ENCODE measurements around the gene MAD1L1. TPM values are rescaled to one million over a fixed set of nuclear protein-coding genes. Genes with fewer than 3 reads are reported as not detected.

The MAD1L1 gene
- total and polyA plus RNA-seq, 2 of the 8 experiments (the other 6 are each of a cell fraction or from before 2014, with no cell fraction given) = 40.4 to 44.6 TPM

- TF ChIP-seq, protein P1, sequence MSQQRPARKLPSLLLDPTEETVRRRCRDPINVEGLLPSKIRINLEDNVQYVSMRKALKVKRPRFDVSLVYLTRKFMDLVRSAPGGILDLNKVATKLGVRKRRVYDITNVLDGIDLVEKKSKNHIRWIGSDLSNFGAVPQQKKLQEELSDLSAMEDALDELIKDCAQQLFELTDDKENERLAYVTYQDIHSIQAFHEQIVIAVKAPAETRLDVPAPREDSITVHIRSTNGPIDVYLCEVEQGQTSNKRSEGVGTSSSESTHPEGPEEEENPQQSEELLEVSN (IDR thresholded peaks at IDR 0.05) = no peak
- TF ChIP-seq NRF1 (IDR thresholded peaks at IDR 0.05; ENCODE audit: low read depth, low read length) (no peak), CTCF (IDR thresholded peaks at IDR 0.05; ENCODE audit: control extremely low read depth in 1 of 3, insufficient read depth in 1 of 3, low read depth in 1 of 3, low read length in 3 of 3) (no peak), SRF (IDR thresholded peaks at IDR 0.05; ENCODE audit: low read depth, low read length) (no peak), RAD21 (IDR thresholded peaks at IDR 0.05 in 1 of 2, conservative IDR thresholded peaks at IDR 0.05 in 1 of 2; ENCODE audit: low read depth in 2 of 2, low read length in 2 of 2) (no peak), EZH2 (IDR thresholded peaks at IDR 0.05; ENCODE audit: low read depth, low read length, severe bottlenecking) (no peak)
Observed at GRCh38 chr7:1919539-1920265, 313.0 kb downstream of the MAD1L1 start (continued).
